A549 (cell line): ENCODE data around the gene LSR. TPM values are rescaled to one million over a fixed set of nuclear protein-coding genes. Genes with fewer than 3 reads are reported as not detected.

Experiments
- ATAC-seq, 2 experiments: fragments of 200-7000 bp in 1 of 2; fragments of >200 bp in 1 of 2; cut with Nextera tagmentation in 1 of 2; cut with Tn5 transposase in 1 of 2; 3 replicates each; pipeline versions ENCODE4 v1.8.0 to v1.9.1; 2018 to 2020; ENCODE audit warnings: mild to moderate bottlenecking in 1 of 2, moderate library complexity in 1 of 2
- CTCF ChIA-PET: fragments of 300-600 bp; sonication (Branson Sonifier 250); formaldehyde crosslinking; extraction: SDS; loops from one replicate; lab custom pipeline; 2021; ENCODE audit warnings: antibody characterized with exemption, inconsistent platforms; lab: Yijun Ruan, JAX
- POLR2A ChIA-PET: fragments of 350-600 bp; formaldehyde crosslinking; extraction: SDS; loops from one replicate; lab custom pipeline; 2021; ENCODE audit warnings: antibody characterized with exemption, inconsistent platforms; lab: Yijun Ruan, JAX
- DNase-seq, 2 experiments: peaks; one replicate each; pipeline versions ENCODE4 v3.0.0 to v3.0.0-alpha.2; 2011 to 2016; ENCODE audit warnings: low read depth in 1 of 2, low spot score in 1 of 2
- FAIRE-seq: peaks from 2 replicates; lab custom pipeline; 2011; peaks lifted over from hg19 to GRCh38; lab: Jason Lieb, UNC
- H3K27ac ChIP-seq, 2 experiments: fragments of >200 bp; sonication (Bioruptor Twin); formaldehyde crosslinking; 3 replicates each; pipeline ENCODE4 v1.5.1; 2016 to 2017
- H3K4me1 ChIP-seq: fragments of >200 bp; sonication (Bioruptor Twin); formaldehyde crosslinking; 3 replicates; pipeline ENCODE4 v1.6.1; 2016
- H3K4me2 ChIP-seq: fragments of >200 bp; sonication (Bioruptor Twin); formaldehyde crosslinking; 3 replicates; pipeline ENCODE4 v1.6.1; 2016
- H3K4me3 ChIP-seq: fragments of >200 bp; sonication (Bioruptor Twin); formaldehyde crosslinking; 3 replicates; pipeline ENCODE4 v1.5.1; 2016
- H3K9me3 ChIP-seq: fragments of >200 bp; sonication (Bioruptor Twin); formaldehyde crosslinking; 3 replicates; pipeline ENCODE4 v1.6.1; 2016
- BHLHE40 ChIP-seq: IDR thresholded peaks from 2 replicates; pipeline ENCODE4 v1.6.1; 2012; ENCODE audit warnings: low read depth, low read length, inconsistent platforms
- EHMT2 ChIP-seq: fragments of 200-600 bp; sonication (generic); IDR thresholded peaks from 2 replicates; pipeline ENCODE4 v1.6.1; 2016; ENCODE audit warnings: antibody characterized with exemption, low read depth, mild to moderate bottlenecking, moderate library complexity
- EP300 ChIP-seq, 2 experiments: fragments of >200 bp; sonication (Bioruptor Twin); formaldehyde crosslinking; IDR thresholded peaks; 2 replicates in 1 of 2; 3 replicates in 1 of 2; pipeline ENCODE4 v1.6.1; 2016 to 2017
- HDAC2 ChIP-seq: fragments of 200-600 bp; sonication (generic); IDR thresholded peaks from 2 replicates; pipeline ENCODE4 v1.6.1; 2016
- HOXB13 ChIP-seq: fragments of 250-450 bp; sonication (Bioruptor Pico); IDR thresholded peaks from 2 replicates; pipeline ENCODE4 v1.5.0; 2020; ENCODE audit warnings: low read depth, mild to moderate bottlenecking, moderate library complexity
- KDM1A ChIP-seq: fragments of 200-600 bp; sonication (generic); IDR thresholded peaks from 2 replicates; pipeline ENCODE4 v1.6.1; 2016; ENCODE audit warnings: low read depth, mild to moderate bottlenecking
- MAFK ChIP-seq: fragments of 450-650 bp; IDR thresholded peaks from 2 replicates; pipeline ENCODE4 v1.6.1; 2014; ENCODE audit not compliant: partially characterized antibody
- MAZ ChIP-seq: fragments of 150-350 bp; IDR thresholded peaks from 2 replicates; pipeline ENCODE4 v1.6.1; 2014; ENCODE audit warnings: antibody characterized with exemption, low read depth, low read length, borderline replicate concordance
- PHF8 ChIP-seq: fragments of 200-600 bp; sonication (generic); IDR thresholded peaks from 2 replicates; pipeline ENCODE4 v1.6.1; 2016; ENCODE audit warnings: low read depth, mild to moderate bottlenecking, antibody characterized with exemption, moderate library complexity, borderline replicate concordance
- POLR2A ChIP-seq: IDR thresholded peaks from 2 replicates; pipeline ENCODE4 v1.6.1; 2012; ENCODE audit warnings: mild to moderate bottlenecking, low read length
- POLR2AphosphoS2 ChIP-seq: conservative IDR thresholded peaks from 2 replicates; pipeline ENCODE4 v1.6.1; 2012; ENCODE audit warnings: low read length, improper control_type of control experiment, inconsistent platforms
- RNF2 ChIP-seq: fragments of 200-600 bp; sonication (generic); IDR thresholded peaks from 2 replicates; pipeline ENCODE4 v1.6.1; 2016; ENCODE audit warnings: low read depth, mild to moderate bottlenecking, antibody characterized with exemption, moderate library complexity, borderline replicate concordance
- TFCP2L1 ChIP-seq: fragments of 250-450 bp; sonication (Bioruptor Pico); IDR thresholded peaks from 2 replicates; pipeline ENCODE4 v1.5.0; 2021; ENCODE audit warnings: mild to moderate bottlenecking
- ZC3H11A ChIP-seq: fragments of 450-650 bp; IDR thresholded peaks from 2 replicates; pipeline ENCODE4 v1.6.1; 2014; ENCODE audit warnings: antibody characterized with exemption, mild to moderate bottlenecking
- ZFP36 ChIP-seq: fragments of 450-650 bp; IDR thresholded peaks from 2 replicates; pipeline ENCODE4 v1.6.1; 2014; ENCODE audit warnings: borderline replicate concordance; ENCODE audit not compliant: partially characterized antibody
- ZNF302 ChIP-seq: fragments of 250-450 bp; sonication (Bioruptor Pico); IDR thresholded peaks from 2 replicates; pipeline ENCODE4 v1.9.0; 2021; ENCODE audit warnings: inconsistent platforms, mild to moderate bottlenecking, moderate library complexity
- WGBS: methylation state at CpG from one replicate; pipeline ENCODE4 v1.1.6; 2017; ENCODE audit errors: missing lambda C conversion rate; 5-methylcytosine and 5-hydroxymethylcytosine counted together
- polyA plus RNA-seq, 4 experiments: library from polyadenylated mRNA; depleted of rRNA in 3 of 4; stranded (reverse); fragments of >200 nt; fragmentation: RNase III in 1 of 4; extraction: RNeasy Plus Mini Kit Qiagen cat#74134 plus additional on column Dnase treatment in 1 of 4; gene quantifications; 2 replicates in 3 of 4; 3 replicates in 1 of 4; pipeline ENCODE4 v1.2.3, GENCODE V29; 2011 to 2017
- TF ChIP-seq, protein P1 (sequence below): fragments of 200-600 bp; sonication (generic); IDR thresholded peaks from 2 replicates; pipeline ENCODE4 v1.6.1; 2016; ENCODE audit warnings: antibody characterized with exemption, mild to moderate bottlenecking, moderate library complexity
- TF ChIP-seq, protein P2 (sequence below): IDR thresholded peaks from 2 replicates; pipeline ENCODE4 v1.6.1; 2012; ENCODE audit warnings: low read depth, borderline replicate concordance
- TF ChIP-seq, protein P3 (sequence below): fragments of >200 bp; sonication (Bioruptor Twin); formaldehyde crosslinking; IDR thresholded peaks from 3 replicates; pipeline ENCODE4 v1.6.1; 2016

The LSR gene
- polyA plus RNA-seq, 2 of the 4 experiments (the other 2 are of a cell fraction), result 2.1 to 3.6 TPM

DNA sequence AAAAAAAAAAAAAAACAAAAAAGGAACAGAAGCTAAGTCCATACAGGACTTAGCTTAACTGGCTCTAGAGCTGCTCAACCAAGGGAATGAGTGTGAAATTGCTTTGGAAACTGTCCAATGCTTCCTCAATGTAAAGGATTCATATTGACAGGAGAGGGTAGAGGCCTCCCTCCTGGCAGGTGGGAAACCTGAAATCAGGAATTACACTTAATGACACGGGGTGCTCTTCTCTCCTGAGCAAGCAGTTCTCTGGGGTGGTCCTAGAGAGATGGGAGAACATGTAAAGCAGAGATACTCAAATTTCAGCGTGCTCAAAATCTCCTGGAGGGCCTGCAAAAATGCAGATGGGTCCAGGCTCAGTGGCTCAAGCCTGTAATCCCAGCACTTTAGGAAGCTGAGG is 39.5 kb downstream of the LSR start (continued):
- TF ChIP-seq, protein P1, sequence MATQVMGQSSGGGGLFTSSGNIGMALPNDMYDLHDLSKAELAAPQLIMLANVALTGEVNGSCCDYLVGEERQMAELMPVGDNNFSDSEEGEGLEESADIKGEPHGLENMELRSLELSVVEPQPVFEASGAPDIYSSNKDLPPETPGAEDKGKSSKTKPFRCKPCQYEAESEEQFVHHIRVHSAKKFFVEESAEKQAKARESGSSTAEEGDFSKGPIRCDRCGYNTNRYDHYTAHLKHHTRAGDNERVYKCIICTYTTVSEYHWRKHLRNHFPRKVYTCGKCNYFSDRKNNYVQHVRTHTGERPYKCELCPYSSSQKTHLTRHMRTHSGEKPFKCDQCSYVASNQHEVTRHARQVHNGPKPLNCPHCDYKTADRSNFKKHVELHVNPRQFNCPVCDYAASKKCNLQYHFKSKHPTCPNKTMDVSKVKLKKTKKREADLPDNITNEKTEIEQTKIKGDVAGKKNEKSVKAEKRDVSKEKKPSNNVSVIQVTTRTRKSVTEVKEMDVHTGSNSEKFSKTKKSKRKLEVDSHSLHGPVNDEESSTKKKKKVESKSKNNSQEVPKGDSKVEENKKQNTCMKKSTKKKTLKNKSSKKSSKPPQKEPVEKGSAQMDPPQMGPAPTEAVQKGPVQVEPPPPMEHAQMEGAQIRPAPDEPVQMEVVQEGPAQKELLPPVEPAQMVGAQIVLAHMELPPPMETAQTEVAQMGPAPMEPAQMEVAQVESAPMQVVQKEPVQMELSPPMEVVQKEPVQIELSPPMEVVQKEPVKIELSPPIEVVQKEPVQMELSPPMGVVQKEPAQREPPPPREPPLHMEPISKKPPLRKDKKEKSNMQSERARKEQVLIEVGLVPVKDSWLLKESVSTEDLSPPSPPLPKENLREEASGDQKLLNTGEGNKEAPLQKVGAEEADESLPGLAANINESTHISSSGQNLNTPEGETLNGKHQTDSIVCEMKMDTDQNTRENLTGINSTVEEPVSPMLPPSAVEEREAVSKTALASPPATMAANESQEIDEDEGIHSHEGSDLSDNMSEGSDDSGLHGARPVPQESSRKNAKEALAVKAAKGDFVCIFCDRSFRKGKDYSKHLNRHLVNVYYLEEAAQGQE, result no peak
- no peak for TF ChIP-seq ZC3H11A
- TF ChIP-seq, all 56 proteins: peak for 0

DNA sequence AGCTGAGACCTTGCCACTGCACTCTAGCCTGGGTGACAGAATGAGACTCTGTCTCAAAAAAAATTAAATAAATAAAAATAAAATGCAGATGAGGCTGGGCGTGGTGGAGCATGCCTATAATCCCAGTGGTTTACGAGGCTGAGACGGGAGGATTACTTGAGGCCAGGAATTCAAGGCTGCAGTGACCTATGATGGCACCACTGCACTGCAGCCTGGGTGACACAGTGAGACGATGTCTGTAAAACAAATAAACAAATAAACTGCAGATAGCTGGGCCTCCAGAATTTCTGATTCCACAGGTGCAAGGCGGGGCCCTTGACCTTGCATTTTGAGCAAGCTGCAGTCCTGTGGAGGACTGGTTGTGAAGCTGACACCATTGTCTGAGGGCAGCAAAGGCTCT is 40.1 kb downstream of the LSR start:
- TF ChIP-seq ZNF302 (no peak), EHMT2 (no peak), POLR2A (no peak), POLR2AphosphoS2 (no peak), KDM1A (no peak), BHLHE40 (no peak), MAZ (no peak), EP300 (IDR thresholded peaks at IDR 0.05) (no peak), HOXB13 (CRISPR knock-in tag) (no peak), PHF8 (no peak), TFCP2L1 (CRISPR knock-in tag) (no peak), HDAC2 (no peak), RNF2 (no peak)
- TF ChIP-seq, protein P2, sequence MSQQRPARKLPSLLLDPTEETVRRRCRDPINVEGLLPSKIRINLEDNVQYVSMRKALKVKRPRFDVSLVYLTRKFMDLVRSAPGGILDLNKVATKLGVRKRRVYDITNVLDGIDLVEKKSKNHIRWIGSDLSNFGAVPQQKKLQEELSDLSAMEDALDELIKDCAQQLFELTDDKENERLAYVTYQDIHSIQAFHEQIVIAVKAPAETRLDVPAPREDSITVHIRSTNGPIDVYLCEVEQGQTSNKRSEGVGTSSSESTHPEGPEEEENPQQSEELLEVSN, result no peak
- TF ChIP-seq, protein P3, sequence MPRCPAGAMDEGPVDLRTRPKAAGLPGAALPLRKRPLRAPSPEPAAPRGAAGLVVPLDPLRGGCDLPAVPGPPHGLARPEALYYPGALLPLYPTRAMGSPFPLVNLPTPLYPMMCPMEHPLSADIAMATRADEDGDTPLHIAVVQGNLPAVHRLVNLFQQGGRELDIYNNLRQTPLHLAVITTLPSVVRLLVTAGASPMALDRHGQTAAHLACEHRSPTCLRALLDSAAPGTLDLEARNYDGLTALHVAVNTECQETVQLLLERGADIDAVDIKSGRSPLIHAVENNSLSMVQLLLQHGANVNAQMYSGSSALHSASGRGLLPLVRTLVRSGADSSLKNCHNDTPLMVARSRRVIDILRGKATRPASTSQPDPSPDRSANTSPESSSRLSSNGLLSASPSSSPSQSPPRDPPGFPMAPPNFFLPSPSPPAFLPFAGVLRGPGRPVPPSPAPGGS, result no peak
- ChIA-PET CTCF (interaction anchor here (0.6 to 4.4 kb wide), 11 partner anchors 8 to 222 kb away, joined by 3 to 27 read pairs (median 4); no protein-coding TSS in a partner anchor), POLR2A (interaction anchor here (0.5 kb wide), 1 partner anchor 415 kb away, joined by 4 read pairs; the partner anchor contains the start of gene ZBTB32)
- WGBS, result 51% methylated on average over 5 of the region's 5 CpGs
- Histone ChIP-seq H3K27ac (no peak overlapping the region), H3K9me3 (no peaks in the 10 kb centered on the region), H3K4me3 (no peak overlapping the region), H3K4me2 (no peak overlapping the region), H3K4me1 (no peaks in the 10 kb centered on the region)
- DNase-seq, result no peak
- ATAC-seq, result no peak
- FAIRE-seq, result no peak

DNA sequence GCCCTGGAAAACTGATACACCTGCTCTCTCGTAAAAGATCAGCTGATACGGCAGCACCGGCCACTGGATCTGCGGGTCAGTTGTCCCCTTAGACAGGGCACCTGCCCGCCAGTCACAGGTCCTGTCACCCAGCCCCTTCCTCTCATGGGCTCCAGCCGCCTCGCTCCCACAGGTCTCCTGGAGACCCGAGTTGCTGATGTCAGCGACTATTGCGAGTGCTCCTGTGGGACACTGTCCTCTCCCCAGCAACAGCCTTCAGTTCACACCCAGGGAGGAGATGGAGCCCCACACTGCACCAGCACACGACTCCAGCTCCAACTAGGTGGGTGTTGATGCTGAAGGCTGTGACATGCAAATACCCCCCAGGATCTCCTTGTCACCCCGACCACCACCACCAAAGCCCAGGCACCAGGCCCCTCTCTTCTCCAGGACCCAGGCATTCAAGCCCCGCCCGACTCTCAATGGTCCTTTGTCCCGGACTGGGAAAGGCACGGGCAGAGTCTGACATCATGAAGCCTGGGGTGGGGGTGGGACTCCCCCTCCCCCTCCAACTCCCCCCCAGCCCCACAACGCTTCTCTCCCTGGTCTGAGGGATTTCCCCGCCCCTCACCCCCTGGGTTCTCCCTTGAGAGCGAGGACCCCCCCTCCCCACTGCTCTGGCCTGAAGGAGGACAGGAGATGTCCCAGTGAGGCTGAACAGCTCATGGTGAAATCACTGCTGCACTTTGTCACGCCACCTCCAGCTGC is 41.8 kb downstream of the LSR start:
- POLR2A ChIA-PET, result no interaction called here
- CTCF ChIA-PET, result interaction anchor here (1.7 to 4.4 kb wide), 3 partner anchors 18 to 21 kb away, joined by 6 to 27 read pairs (median 14); no protein-coding TSS in a partner anchor
- WGBS, result 48% methylated on average over 20 of the region's 20 CpGs
- Histone ChIP-seq H3K9me3 (no peaks in the 10 kb centered on the region), H3K4me3 (no peak overlapping the region), H3K27ac (no peak overlapping the region), H3K4me1 (no peaks in the 10 kb centered on the region), H3K4me2 (no peak overlapping the region)
- peak; percentile 87 for TF ChIP-seq MAFK
- TF ChIP-seq ZFP36, result no peak
- no peak for FAIRE-seq
- 0 out of 6 replicates have a peak, but pooled peaks of 1 of the 2 experiments have one; percentile 8 for ATAC-seq
- DNase-seq, result no peak
